ENCODE results near the gene FTMT. TPM values are rescaled to one million over a fixed set of nuclear protein-coding genes. Genes with fewer than 3 reads are reported as not detected.
"Not testable (repeated sequence)": the region's sequence is repeated elsewhere in the genome, so short reads cannot be mapped to it uniquely, and the experiment has no call there.

The FTMT gene
- not detected for total RNA-seq

GRCh38 chr5:121851643-121852574, at the start of gene FTMT:
Gene FTMT, plus strand, starts transcription at chr5:121851882. Its CDS starts 82 bp downstream, at chr5:121851964.
- DNase-seq: no peak

GRCh38 chr5:121805251-121805650, 46.4 kb upstream of the FTMT start:
- DNase-seq: not testable (repeated sequence)

GRCh38 chr5:121805911-121806310, 45.8 kb upstream of the FTMT start:
- no peak for DNase-seq

- DNase-seq: no peak
Measured at GRCh38 chr5:121816164-121816563, 35.5 kb upstream of the FTMT start.

- no peak for DNase-seq
Measured at GRCh38 chr5:121819682-121820261, 31.9 kb upstream of the FTMT start.

- DNase-seq: no peak
Measured at GRCh38 chr5:121833617-121834016, 18.1 kb upstream of the FTMT start.

GRCh38 chr5:121834021-121834420, 17.7 kb upstream of the FTMT start:
- DNase-seq: no peak

- no peak for DNase-seq
Measured at GRCh38 chr5:121841892-121842291, 9.8 kb upstream of the FTMT start.

- no peak for DNase-seq
Measured at GRCh38 chr5:121850272-121850671, 1.4 kb upstream of the FTMT start.

- no peak for DNase-seq
Measured at GRCh38 chr5:121853850-121854249, 2.2 kb downstream of the FTMT start.

- no peak for DNase-seq
Measured at GRCh38 chr5:121862801-121863200, 11.1 kb downstream of the FTMT start.

GRCh38 chr5:121863753-121864285, 12.1 kb downstream of the FTMT start:
- no peak for DNase-seq

- DNase-seq: no peak
Measured at GRCh38 chr5:121867403-121867802, 15.7 kb downstream of the FTMT start.

- no peak for DNase-seq
Measured at GRCh38 chr5:121870489-121870888, 18.8 kb downstream of the FTMT start.

GRCh38 chr5:121872856-121873255, 21.2 kb downstream of the FTMT start:
- no peak for DNase-seq

GRCh38 chr5:121873409-121873808, 21.7 kb downstream of the FTMT start:
- DNase-seq: no peak

- no peak for DNase-seq
Measured at GRCh38 chr5:121885630-121886029, 33.9 kb downstream of the FTMT start.

- no peak for DNase-seq
Measured at GRCh38 chr5:121887727-121888126, 36.0 kb downstream of the FTMT start.

- no peak for DNase-seq
Measured at GRCh38 chr5:121890297-121890858, 38.7 kb downstream of the FTMT start.

- DNase-seq: no peak
Measured at GRCh38 chr5:121897341-121897740, 45.7 kb downstream of the FTMT start.

GRCh38 chr5:121899346-121899745, 47.7 kb downstream of the FTMT start:
- no peak for DNase-seq
